IMR-90 (cell line): Measurements from ENCODE around the gene IRF2BP1. TPM values are rescaled to one million over a fixed set of nuclear protein-coding genes. Genes with fewer than 3 reads are reported as not detected.
A peak's percentile ranks its signal among the peaks of the same experiment; 100 is the strongest.

Experiments used
- ATAC-seq: fragments of 200-7000 bp; cut with Tn5 transposase; 2 replicates; pipeline ENCODE4 v1.9.1; 2020; ENCODE audit warnings: low read depth, mild to moderate bottlenecking, moderate library complexity
- BruUV-seq: library from RNA; stranded (reverse); fragments of 400-500 nt; replicated peaks from 2 replicates; lab custom pipeline; 2021; lab: Mats Ljungman, UMichigan
- CTCF ChIA-PET: fragments of 300-600 bp; formaldehyde crosslinking; extraction: SDS; loops from one replicate; lab custom pipeline; 2021; ENCODE audit warnings: antibody characterized with exemption; lab: Yijun Ruan, JAX
- POLR2A ChIA-PET: fragments of 300-600 bp; sonication (Branson Sonifier 250); formaldehyde crosslinking; loops from one replicate; lab custom pipeline; 2022; ENCODE audit warnings: antibody characterized with exemption; ENCODE audit not compliant: unreplicated experiment; lab: Charles Lee
- DNase-seq: peaks from one replicate; pipeline ENCODE4 v3.0.0; 2013
- H2AFZ ChIP-seq: replicated peaks from 2 replicates; pipeline ENCODE3; 2013; ENCODE audit warnings: low read length, mild to moderate bottlenecking; ENCODE audit not compliant: poor library complexity
- H2AK5ac ChIP-seq: 2 replicates; pipeline ENCODE4 v1.6.1; 2013; ENCODE audit warnings: low read depth, low read length, inconsistent platforms
- H2AK9ac ChIP-seq: replicated peaks from 2 replicates; pipeline ENCODE3; 2013; ENCODE audit warnings: mild to moderate bottlenecking, low read depth, low read length, moderate library complexity; ENCODE audit not compliant: poor library complexity
- H2BK120ac ChIP-seq: 2 replicates; pipeline ENCODE4 v1.6.1; 2013; ENCODE audit warnings: low read depth, low read length, inconsistent platforms
- H2BK15ac ChIP-seq: 3 replicates; pipeline ENCODE4 v1.6.1; 2013; ENCODE audit warnings: low read depth, low read length, inconsistent platforms
- H2BK20ac ChIP-seq: 2 replicates; pipeline ENCODE4 v1.6.1; 2013; ENCODE audit warnings: low read depth, mild to moderate bottlenecking, inconsistent platforms, low read length, moderate library complexity
- H2BK5ac ChIP-seq: 2 replicates; pipeline ENCODE4 v1.6.1; 2013; ENCODE audit warnings: mild to moderate bottlenecking, low read depth, low read length, inconsistent platforms; ENCODE audit not compliant: poor library complexity, severe bottlenecking
- H3K14ac ChIP-seq: replicated peaks from 2 replicates; pipeline ENCODE4 v1.6.1; 2013; ENCODE audit warnings: low read depth, low read length, inconsistent platforms
- H3K18ac ChIP-seq: 2 replicates; pipeline ENCODE4 v1.6.1; 2013; ENCODE audit warnings: low read depth, low read length, control low read depth
- H3K23ac ChIP-seq: 2 replicates; pipeline ENCODE4 v1.6.1; 2013; ENCODE audit warnings: low read depth, low read length, inconsistent platforms
- H3K27ac ChIP-seq: 2 replicates; pipeline ENCODE4 v1.5.1; 2013; ENCODE audit warnings: mild to moderate bottlenecking, control low read depth, low read length; ENCODE audit not compliant: insufficient read depth
- H3K27me3 ChIP-seq: 2 replicates; pipeline ENCODE4 v1.6.1; 2013; ENCODE audit warnings: low read length; ENCODE audit not compliant: control insufficient read depth, insufficient read depth
- H3K36me3 ChIP-seq: 2 replicates; pipeline ENCODE4 v1.6.1; 2013; ENCODE audit warnings: low read length, mixed read lengths; ENCODE audit not compliant: control insufficient read depth, insufficient read depth
- H3K4ac ChIP-seq: 2 replicates; pipeline ENCODE4 v1.6.1; 2013; ENCODE audit warnings: low read depth, low read length, inconsistent platforms
- H3K4me1 ChIP-seq: 2 replicates; pipeline ENCODE4 v1.6.1; 2013; ENCODE audit warnings: low read length, mixed read lengths; ENCODE audit not compliant: control insufficient read depth, insufficient read depth
- H3K4me2 ChIP-seq: 2 replicates; pipeline ENCODE4 v1.6.1; 2013; ENCODE audit warnings: low read depth, mild to moderate bottlenecking, control low read depth, low read length, moderate library complexity
- H3K4me3 ChIP-seq: 2 replicates; pipeline ENCODE4 v1.5.1; 2013; ENCODE audit warnings: low read depth, mild to moderate bottlenecking, control low read depth, low read length, moderate library complexity; ENCODE audit not compliant: insufficient read depth
- H3K56ac ChIP-seq: 2 replicates; pipeline ENCODE4 v1.6.1; 2013; ENCODE audit warnings: low read length, inconsistent platforms; ENCODE audit not compliant: insufficient read depth; ENCODE audit errors: extremely low read depth
- H3K79me1 ChIP-seq, 2 experiments: 2 replicates each; pipeline ENCODE4 v1.6.1; 2013; ENCODE audit warnings: low read length in 2 of 2, inconsistent platforms in 1 of 2, low read depth in 1 of 2
- H3K9ac ChIP-seq: 2 replicates; pipeline ENCODE4 v1.6.1; 2013; ENCODE audit warnings: low read depth, low read length, control low read depth
- H3K9me1 ChIP-seq: 2 replicates; pipeline ENCODE4 v1.6.1; 2013; ENCODE audit warnings: low read length, inconsistent platforms; ENCODE audit not compliant: insufficient read depth
- H3K9me3 ChIP-seq: 2 replicates; pipeline ENCODE4 v1.6.1; 2013; ENCODE audit warnings: low read length; ENCODE audit not compliant: control insufficient read depth, insufficient read depth
- H4K20me1 ChIP-seq: 2 replicates; pipeline ENCODE4 v1.6.1; 2013; ENCODE audit warnings: low read length, inconsistent platforms; ENCODE audit not compliant: insufficient read depth
- H4K5ac ChIP-seq: 2 replicates; pipeline ENCODE4 v1.6.1; 2013; ENCODE audit warnings: mild to moderate bottlenecking, low read depth, low read length, control low read depth
- H4K8ac ChIP-seq, 2 experiments: 2 replicates each; pipeline ENCODE4 v1.6.1; 2013; ENCODE audit warnings: low read depth in 2 of 2, low read length in 2 of 2, control low read depth in 1 of 2, inconsistent platforms in 1 of 2
- H4K91ac ChIP-seq: 2 replicates; pipeline ENCODE4 v1.6.1; 2013; ENCODE audit warnings: low read depth, low read length, inconsistent platforms; ENCODE audit not compliant: insufficient read depth
- CEBPB ChIP-seq: IDR thresholded peaks from 2 replicates; pipeline ENCODE4 v1.6.1; 2012; ENCODE audit warnings: low read depth, low read length, improper control_type of control experiment
- CHD1 ChIP-seq: IDR thresholded peaks from 2 replicates; pipeline ENCODE4 v1.6.1; 2012; ENCODE audit warnings: low read depth, low read length, improper control_type of control experiment
- FOS ChIP-seq: fragments of 150-350 bp; IDR thresholded peaks from 2 replicates; pipeline ENCODE4 v1.6.1; 2016; ENCODE audit warnings: low read depth, low read length
- MAFK ChIP-seq: IDR thresholded peaks from 2 replicates; pipeline ENCODE4 v1.6.1; 2012; ENCODE audit warnings: low read depth, low read length, improper control_type of control experiment
- MAZ ChIP-seq: IDR thresholded peaks from 2 replicates; pipeline ENCODE4 v1.6.1; 2012; ENCODE audit warnings: low read depth, mild to moderate bottlenecking, low read length, improper control_type of control experiment, moderate library complexity, borderline replicate concordance
- NFE2L2 ChIP-seq: fragments of 150-350 bp; IDR thresholded peaks from 2 replicates; pipeline ENCODE4 v1.6.1; 2016; ENCODE audit warnings: low read depth, mild to moderate bottlenecking, low read length
- RAD21 ChIP-seq: IDR thresholded peaks from 2 replicates; pipeline ENCODE4 v1.6.1; 2012; ENCODE audit warnings: low read length, improper control_type of control experiment
- RCOR1 ChIP-seq: IDR thresholded peaks from 2 replicates; pipeline ENCODE4 v1.6.1; 2012; ENCODE audit warnings: mild to moderate bottlenecking, low read length, improper control_type of control experiment; ENCODE audit not compliant: insufficient replicate concordance
- RFX5 ChIP-seq: IDR thresholded peaks from 2 replicates; pipeline ENCODE4 v1.8.0; 2012; ENCODE audit warnings: low read depth, mild to moderate bottlenecking, low read length, moderate library complexity
- SMC3 ChIP-seq: fragments of 150-350 bp; IDR thresholded peaks from 2 replicates; pipeline ENCODE4 v1.6.1; 2016; ENCODE audit warnings: low read depth, mild to moderate bottlenecking, antibody characterized with exemption, low read length, moderate library complexity
- WGBS, 2 experiments: methylation state at CpG; one replicate each; pipeline versions ENCODE4 v1.1.5 to v1.1.7; 2013; ENCODE audit warnings: missing lambda C conversion rate in 2 of 2; ENCODE audit not compliant: insufficient read length in 1 of 2; ENCODE audit errors: extremely low coverage in 2 of 2; 5-methylcytosine and 5-hydroxymethylcytosine counted together
- dilution Hi-C: fragments of 300-500 bp; cut with HindIII; formaldehyde crosslinking; loops from one replicate; pipeline ENCODE4 v1.14.3; 2018; ENCODE audit warnings: low sequenced_read_pairs; ENCODE audit not compliant: unreplicated experiment
- in situ Hi-C: fragments of 300-500 bp; cut with MboI; formaldehyde crosslinking; loops from 3 replicates; pipeline ENCODE4 v1.14.3; 2019; ENCODE audit warnings: low sequenced_read_pairs, inconsistent platforms, mixed read lengths
- intact Hi-C: fragments of 100-400 bp; cut with micrococcal nuclease; formaldehyde crosslinking; loops from 2 replicates; pipeline ENCODE4 v1.10.0; 2022
- polyA plus RNA-seq, 3 experiments: library from polyadenylated mRNA; depleted of rRNA; stranded (reverse); fragments of >200 nt; gene quantifications; 2 replicates each; pipeline ENCODE4 v1.2.3, GENCODE V29; 2012; ENCODE audit warnings: low replicate concordance in 1 of 3
- total RNA-seq: library from RNA; depleted of rRNA; stranded (reverse); fragments of >200 nt; gene quantifications from 2 replicates; pipeline ENCODE4 v1.2.3, GENCODE V29; 2012
- TF ChIP-seq, protein P1 (sequence below): fragments of 150-350 bp; IDR thresholded peaks from 2 replicates; pipeline ENCODE4 v1.6.1; 2016; ENCODE audit warnings: low read depth, mild to moderate bottlenecking, low read length, moderate library complexity, borderline replicate concordance
- TF ChIP-seq, protein P2 (sequence below): fragments of 150-350 bp; IDR thresholded peaks from 2 replicates; pipeline ENCODE4 v1.6.1; 2017; ENCODE audit warnings: mild to moderate bottlenecking, antibody characterized with exemption, low read length, low read depth
- TF ChIP-seq, protein P3 (sequence below): conservative IDR thresholded peaks from 2 replicates; pipeline ENCODE4 v1.5.1; 2012; ENCODE audit warnings: mild to moderate bottlenecking, low read depth, low read length, improper control_type of control experiment

IRF2BP1 gene
- total and polyA plus RNA-seq, 2 of the 4 experiments (the other 2 are of a cell fraction) = 4.5 to 8.5 TPM

DNA sequence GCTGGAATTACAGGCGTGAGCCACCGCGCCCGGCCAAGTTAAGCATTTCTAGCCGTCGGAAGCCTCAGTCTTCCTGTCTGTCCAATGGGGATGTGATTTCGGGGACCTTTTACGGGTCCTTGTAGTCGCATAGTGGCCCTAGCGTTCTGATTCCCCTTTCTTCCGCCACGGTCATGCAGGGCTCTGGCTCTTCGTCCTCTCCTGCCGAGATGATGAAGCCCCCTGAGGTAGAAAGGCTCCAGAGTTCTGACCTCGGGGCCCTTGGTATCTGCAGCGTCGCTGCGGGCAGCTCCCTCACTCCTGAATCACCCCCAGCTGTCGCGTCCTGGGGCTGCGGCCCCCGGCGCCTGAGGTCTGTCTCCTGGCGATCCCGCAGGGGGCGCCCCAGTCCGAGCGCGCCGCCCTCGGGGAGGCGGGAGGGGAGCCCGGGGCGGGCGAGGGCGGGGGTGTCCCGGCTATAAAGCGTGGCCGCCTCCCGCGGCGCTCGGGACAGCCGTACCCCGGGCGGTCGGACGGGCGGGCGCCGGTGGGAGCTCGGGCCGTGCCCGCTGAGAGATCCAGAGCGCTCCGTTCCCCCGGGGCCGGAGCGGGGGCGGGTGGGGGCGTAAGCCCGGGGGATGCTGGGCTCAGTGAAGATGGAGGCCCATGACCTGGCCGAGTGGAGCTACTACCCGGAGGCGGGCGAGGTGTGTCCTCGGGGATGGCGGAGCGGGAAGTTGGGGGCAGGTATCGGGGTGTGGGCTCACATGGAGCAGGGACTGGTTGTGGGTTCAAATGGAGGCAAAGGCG lies 21.9 kb downstream of the IRF2BP1 start, which contains the start of gene FOXA3:
Gene FOXA3 (plus strand): TSS at position 487 of the 789 bp plus-strand sequence. CDS start 131 bp downstream, at position 618.
- H3K4ac ChIP-seq = no peak within 1 kb of the TSS
- in situ Hi-C loops = no loop called here
- H3K9me1 ChIP-seq = no peaks in the 10 kb centered on the region
- no peak within 1 kb of the TSS for H2BK120ac ChIP-seq
- no peak within 1 kb of the TSS for H4K5ac ChIP-seq
- no peak within 1 kb of the TSS for H2BK5ac ChIP-seq
- no peak within 1 kb of the TSS for H3K27ac ChIP-seq
- H3K56ac ChIP-seq = no peak within 1 kb of the TSS
- H3K9ac ChIP-seq = no peak within 1 kb of the TSS
- BruUV-seq = no TSS peak
- 9% methylated on average over 25 of the region's 71 CpGs; no CpG with 5 or more reads in 1 of the 2 experiments for WGBS, 2 experiments
- peak within 1 kb of the TSS; percentile 99 for H2AK9ac ChIP-seq
- H3K79me1 ChIP-seq = peaks cover 12 to 23% of the 10 kb centered on the region in 2 experiments; a peak in 3 of 4 replicates
- H4K20me1 ChIP-seq = peaks cover 13% of the 10 kb centered on the region
- peak within 1 kb of the TSS in 1 of 2 experiments; percentile 82; a peak in 1 of 4 replicates for H4K8ac ChIP-seq
- H2BK15ac ChIP-seq = no peak within 1 kb of the TSS
- H3K18ac ChIP-seq = no peak within 1 kb of the TSS
- no peaks in the 10 kb centered on the region for H3K4me1 ChIP-seq
- DNase-seq (peak; percentile 17), ATAC-seq (0 out of 2 replicates have a peak, but pooled peaks have one; percentile 5)
- peaks cover 7% of the 10 kb centered on the region; the same call in 1 of the 2 replicates for H3K36me3 ChIP-seq
- peaks cover 2% of the 10 kb centered on the region; the same call in 1 of the 2 replicates for H3K9me3 ChIP-seq
- H2AK5ac ChIP-seq = no peak within 1 kb of the TSS
- peak within 1 kb of the TSS; percentile 78 for H3K4me2 ChIP-seq
- H3K4me3 ChIP-seq = peak within 1 kb of the TSS; percentile 30
- no peak within 1 kb of the TSS; the same call in 1 of the 2 replicates for H3K23ac ChIP-seq
- H3K14ac ChIP-seq = no peak within 1 kb of the TSS
- POLR2A ChIA-PET = no interaction called here
- CTCF ChIA-PET = interaction anchor here (0.6 to 1.0 kb wide), 4 partner anchors 21 to 153 kb away, joined by 3 to 4 read pairs (median 3); no protein-coding TSS in a partner anchor
- dilution Hi-C loops = no loop called here
- H2BK20ac ChIP-seq = no peak within 1 kb of the TSS
- intact Hi-C loops = loop anchor here (2.0 kb wide), 1 partner anchor 23 kb away; the partner anchor contains the start of gene IRF2BP1
- no peak within 1 kb of the TSS for H4K91ac ChIP-seq
- H3K27me3 ChIP-seq = peaks cover 40% of the 10 kb centered on the region
- peak within 1 kb of the TSS; percentile 96 for H2AFZ ChIP-seq
- TF ChIP-seq RFX5 (no peak), RAD21 (peak; percentile 48), MAFK (no peak), SMC3 (peak; percentile 35), CHD1 (no peak), NFE2L2 (no peak), FOS (no peak), MAZ (peak; percentile 72), RCOR1 (no peak), CEBPB (no peak)
- TF ChIP-seq, protein P1, sequence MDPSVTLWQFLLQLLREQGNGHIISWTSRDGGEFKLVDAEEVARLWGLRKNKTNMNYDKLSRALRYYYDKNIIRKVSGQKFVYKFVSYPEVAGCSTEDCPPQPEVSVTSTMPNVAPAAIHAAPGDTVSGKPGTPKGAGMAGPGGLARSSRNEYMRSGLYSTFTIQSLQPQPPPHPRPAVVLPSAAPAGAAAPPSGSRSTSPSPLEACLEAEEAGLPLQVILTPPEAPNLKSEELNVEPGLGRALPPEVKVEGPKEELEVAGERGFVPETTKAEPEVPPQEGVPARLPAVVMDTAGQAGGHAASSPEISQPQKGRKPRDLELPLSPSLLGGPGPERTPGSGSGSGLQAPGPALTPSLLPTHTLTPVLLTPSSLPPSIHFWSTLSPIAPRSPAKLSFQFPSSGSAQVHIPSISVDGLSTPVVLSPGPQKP = no peak
- TF ChIP-seq, protein P2, sequence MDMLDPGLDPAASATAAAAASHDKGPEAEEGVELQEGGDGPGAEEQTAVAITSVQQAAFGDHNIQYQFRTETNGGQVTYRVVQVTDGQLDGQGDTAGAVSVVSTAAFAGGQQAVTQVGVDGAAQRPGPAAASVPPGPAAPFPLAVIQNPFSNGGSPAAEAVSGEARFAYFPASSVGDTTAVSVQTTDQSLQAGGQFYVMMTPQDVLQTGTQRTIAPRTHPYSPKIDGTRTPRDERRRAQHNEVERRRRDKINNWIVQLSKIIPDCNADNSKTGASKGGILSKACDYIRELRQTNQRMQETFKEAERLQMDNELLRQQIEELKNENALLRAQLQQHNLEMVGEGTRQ = no peak
- TF ChIP-seq, protein P3, sequence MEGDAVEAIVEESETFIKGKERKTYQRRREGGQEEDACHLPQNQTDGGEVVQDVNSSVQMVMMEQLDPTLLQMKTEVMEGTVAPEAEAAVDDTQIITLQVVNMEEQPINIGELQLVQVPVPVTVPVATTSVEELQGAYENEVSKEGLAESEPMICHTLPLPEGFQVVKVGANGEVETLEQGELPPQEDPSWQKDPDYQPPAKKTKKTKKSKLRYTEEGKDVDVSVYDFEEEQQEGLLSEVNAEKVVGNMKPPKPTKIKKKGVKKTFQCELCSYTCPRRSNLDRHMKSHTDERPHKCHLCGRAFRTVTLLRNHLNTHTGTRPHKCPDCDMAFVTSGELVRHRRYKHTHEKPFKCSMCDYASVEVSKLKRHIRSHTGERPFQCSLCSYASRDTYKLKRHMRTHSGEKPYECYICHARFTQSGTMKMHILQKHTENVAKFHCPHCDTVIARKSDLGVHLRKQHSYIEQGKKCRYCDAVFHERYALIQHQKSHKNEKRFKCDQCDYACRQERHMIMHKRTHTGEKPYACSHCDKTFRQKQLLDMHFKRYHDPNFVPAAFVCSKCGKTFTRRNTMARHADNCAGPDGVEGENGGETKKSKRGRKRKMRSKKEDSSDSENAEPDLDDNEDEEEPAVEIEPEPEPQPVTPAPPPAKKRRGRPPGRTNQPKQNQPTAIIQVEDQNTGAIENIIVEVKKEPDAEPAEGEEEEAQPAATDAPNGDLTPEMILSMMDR = peak; percentile 60
